ENCODE results near the gene CWF19L1. TPM values are rescaled to one million over a fixed set of nuclear protein-coding genes. Genes with fewer than 3 reads are reported as not detected.
"Not testable (repeated sequence)": the region's sequence is repeated elsewhere in the genome, so short reads cannot be mapped to it uniquely, and the experiment has no call there.

Gene CWF19L1
- total RNA-seq, result 22.4 and 29.0 TPM in 2 replicates

DNA sequence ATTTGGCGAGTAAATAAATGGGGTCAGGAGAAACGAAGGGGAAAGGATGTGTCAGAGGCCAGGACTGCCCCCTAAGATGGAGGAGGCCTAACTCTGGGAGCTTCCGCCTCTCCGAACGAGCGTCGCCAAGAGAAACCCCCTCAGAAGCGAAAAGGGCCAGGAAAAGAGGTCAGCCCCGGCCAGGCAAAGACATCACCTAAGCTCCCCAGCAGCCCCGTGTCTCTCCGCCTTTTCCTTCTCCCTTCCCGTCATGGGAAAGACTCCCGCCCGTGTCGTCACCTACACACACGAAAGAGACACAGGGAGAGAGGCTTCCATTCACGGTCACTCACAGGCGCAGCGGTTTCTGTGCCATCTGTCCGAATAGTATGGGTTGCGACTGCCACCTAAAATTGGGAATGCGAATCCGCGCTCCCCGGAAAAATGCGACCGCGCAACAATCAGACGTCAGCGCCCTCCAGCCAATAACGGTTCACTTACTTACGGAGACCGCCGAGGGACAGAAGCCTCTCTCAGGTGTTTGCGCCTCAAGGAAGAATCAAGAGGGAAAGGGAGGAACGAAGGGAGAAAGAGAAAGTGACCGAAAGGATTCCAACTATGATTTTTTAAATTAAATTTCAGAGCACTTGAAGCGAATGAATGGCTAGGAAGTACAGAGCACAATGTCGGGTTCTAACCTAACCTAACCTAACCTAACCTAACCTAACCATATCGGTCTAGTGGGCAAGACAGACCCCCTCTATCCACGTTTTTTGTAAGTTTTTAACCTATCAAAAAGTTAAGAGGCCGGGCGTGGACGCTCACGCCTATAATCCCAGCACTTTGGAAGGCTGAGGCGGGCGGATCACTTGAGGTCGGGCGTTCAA, at the start of gene CWF19L1:
TSS of gene CWF19L1 (minus strand) at position 400 of the 866 bp plus-strand sequence. CDS start at position 355, 45 bp downstream.
- peak; percentile 71 to 90 for DNase-seq (ENCODE audit: low read depth in 2 of 2)

DNA sequence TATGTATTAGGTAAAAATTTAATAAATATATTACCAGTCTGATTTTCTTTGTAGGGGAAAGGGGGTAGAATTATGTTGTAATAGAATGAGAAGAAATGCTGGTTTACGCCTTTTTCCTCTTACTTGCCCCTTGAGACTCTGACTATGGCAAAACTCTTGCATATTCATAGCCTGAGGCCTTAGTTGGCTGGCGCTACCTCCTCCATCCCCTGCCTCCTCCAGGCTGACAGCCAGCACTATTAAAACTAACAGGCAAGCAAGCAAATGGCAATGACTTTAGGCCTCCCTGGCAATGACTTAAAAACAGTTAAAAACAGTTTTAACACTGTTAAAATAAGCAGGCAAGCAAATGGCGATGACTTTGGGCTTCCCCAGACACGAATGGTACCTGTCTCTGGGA, 48.2 kb upstream of the CWF19L1 start:
- no peak for DNase-seq (ENCODE audit: low read depth in 2 of 2)

DNA sequence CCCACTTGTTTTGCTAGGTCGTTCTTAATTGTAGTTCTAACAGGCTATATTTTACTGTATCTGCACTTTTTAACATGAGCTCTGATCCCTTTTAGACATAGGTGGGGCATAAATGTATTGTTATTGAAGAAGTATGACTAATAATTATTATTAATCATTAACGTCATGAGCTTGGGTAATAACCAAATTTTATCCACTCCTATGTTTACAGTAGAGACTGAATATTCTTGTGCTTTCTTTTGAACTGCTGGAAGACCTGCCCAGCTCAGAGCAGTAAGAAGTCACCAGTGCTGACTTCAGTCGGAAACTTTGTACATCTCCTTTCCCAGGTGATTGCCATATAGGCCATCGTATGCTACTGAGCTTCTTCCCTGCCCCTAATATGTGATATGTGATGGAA, 43.9 kb upstream of the CWF19L1 start:
- no peak for DNase-seq (ENCODE audit: low read depth in 2 of 2)

DNA sequence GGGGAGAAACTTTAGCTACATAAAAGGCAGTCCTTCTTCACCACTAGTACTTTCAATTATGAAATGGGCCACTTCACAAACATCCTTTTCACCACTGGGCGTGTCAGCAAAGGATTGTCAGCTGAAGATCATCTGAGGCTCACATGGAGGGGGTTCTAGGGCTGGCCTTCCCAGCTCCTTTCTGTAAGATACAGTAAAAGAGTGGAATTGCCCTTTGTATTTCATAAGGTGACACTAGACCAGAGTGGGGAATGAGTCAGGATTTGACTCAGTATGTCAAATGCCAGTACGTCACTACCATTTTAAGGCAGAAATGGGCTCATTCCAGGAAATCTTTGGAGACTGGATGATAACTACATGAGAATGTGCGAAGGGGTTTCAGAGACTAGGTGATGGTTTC, 40.2 kb upstream of the CWF19L1 start:
- DNase-seq (ENCODE audit: low read depth in 2 of 2), result no peak

DNA sequence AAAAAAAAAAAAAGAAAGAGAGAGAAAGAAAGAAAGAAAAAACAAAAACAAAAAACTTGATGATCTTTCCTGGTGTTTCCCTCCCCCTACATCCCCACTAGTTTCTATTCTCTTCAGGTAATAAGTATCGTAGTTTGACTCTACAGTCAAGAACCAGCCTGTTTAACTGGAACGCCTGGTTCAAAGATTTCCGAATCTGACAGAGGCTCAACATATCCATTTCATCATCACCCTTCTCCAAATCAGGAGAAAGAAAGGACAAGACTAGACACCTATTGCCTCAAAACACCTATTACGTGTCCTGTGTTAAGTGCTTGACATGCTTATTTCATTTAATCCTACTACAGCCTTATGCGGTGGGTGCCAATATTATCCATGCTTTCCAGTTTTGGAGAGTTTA, 39.4 kb upstream of the CWF19L1 start:
- no peak for DNase-seq (ENCODE audit: low read depth in 2 of 2)

DNA sequence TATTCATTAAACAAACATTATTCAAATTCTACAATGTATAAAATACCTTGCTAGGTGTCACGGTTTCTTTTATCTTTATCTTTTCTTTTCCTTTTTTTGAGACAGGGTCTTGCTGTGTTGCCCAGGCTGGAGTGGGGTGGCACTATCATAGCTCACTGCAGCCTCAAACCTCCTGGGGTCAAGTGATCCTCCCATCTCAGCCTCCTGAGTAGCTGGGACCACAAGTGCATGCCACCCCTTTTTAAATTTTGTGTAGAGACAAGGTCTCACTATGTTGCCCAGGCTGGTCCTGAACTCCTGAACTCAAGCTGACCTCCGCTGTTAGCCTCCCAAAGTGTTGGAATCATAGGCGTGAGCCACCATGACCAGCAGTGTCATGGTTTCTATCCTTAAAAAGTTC, 37.0 kb upstream of the CWF19L1 start:
- DNase-seq (ENCODE audit: low read depth in 2 of 2), result no peak

DNA sequence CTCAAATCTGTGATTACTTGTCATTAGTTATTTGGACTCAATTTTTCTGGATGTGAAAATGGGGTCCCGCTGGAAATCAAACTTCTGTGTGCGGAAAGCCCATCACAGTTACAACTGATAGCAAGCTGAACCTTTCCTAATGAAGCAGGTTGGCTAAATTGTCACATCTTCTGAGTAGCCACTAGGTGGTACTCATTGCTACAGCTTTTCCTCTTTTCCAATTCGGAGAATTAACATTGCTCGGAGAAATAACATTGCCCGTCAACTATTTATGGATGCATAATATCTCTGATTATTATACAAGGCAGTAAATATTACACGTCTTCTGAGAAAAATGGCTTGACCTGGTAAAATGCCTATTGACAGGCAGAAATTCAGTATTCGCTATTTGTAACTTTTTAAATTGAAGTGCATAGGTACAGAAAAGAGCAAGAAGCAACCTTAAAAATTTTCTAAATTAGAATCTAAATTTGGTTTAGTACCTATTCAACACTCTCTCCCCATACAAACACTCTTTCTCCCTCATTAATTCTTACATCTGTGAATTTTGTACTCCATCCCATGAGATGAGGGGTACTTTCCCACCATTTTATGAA, 36.4 kb upstream of the CWF19L1 start:
- DNase-seq (ENCODE audit: low read depth in 2 of 2), result peak; percentile 5 to 43

DNA sequence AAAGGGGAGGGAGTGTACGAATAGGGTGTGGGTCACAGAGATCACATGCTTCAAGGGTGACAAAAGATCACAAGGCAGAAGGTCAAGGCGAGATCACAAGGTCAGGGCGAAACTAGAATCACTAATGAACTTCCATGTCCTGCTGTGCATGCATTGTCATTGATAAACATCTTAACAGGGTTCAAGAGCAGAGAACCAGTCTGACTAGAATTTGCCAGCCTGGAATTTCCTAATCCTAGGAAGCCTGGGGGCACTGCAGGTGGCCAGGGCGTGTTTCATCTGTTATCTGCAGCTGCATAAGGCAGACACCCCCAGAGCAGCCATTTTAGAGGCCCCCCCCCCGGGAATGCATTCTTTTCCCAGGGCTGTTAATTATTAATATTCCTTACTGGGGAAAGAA, 33.7 kb upstream of the CWF19L1 start:
- not testable (repeated sequence) for DNase-seq (ENCODE audit: low read depth in 2 of 2)

DNA sequence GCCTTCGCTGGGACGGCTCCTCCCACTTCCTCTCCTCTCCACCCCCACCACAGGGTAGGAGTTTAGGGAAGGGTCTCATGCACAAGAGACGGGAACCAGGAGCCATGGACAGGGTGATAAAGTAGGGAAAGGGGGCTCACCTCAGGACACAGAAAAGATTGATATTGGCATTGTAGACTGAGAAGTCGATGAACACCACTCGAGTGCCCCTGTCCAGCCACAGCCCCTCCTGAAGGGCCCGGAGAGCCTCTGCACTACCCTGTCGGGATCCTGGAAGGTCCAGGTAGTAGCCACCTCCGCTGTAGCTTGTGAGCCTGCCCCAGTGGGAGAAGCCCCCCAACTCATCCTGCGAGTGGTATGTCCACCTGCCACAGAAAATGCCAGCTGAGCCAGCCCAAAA, 29.8 kb upstream of the CWF19L1 start:
- DNase-seq (ENCODE audit: low read depth in 2 of 2), result no peak

DNA sequence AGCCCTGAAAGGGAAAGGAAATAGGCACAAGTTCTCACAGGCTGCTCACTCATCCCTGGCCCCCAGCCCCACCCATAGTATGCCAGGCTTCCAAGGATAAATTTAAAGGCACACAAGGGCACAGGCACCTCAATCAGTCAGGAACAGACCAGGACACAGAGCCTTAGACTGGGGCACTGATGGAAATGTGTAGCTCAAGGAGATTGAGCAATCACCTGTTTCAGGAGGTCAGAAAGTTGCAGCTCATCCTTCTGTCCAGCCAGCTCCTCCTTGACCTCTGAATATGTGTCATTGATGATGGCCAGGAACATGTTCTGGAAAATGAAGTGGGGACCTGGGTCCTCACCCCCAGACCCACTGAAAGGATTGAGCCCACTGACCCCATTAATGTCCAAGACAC, 25.6 kb upstream of the CWF19L1 start:
- no peak for DNase-seq (ENCODE audit: low read depth in 2 of 2)

DNA sequence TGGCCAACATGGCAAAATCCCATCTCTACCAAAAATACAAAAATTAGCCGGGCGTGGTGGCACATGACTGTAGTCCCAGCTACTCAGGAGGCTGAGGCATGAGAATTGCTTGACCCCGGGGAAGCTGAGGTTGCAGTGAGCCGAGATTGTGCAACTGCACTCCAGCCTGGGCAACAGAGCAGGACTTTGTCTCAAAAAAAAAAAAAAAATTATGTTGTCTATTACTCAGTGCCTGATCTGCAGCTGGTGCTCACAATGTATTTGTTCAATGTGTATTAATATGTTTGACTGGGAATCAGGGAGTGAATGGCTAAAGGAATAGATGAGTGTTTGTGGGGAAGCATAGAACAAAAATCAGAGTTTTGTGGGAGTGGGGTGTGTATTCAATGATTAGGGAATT, 24.9 kb upstream of the CWF19L1 start:
- not testable (repeated sequence) for DNase-seq (ENCODE audit: low read depth in 2 of 2)

DNA sequence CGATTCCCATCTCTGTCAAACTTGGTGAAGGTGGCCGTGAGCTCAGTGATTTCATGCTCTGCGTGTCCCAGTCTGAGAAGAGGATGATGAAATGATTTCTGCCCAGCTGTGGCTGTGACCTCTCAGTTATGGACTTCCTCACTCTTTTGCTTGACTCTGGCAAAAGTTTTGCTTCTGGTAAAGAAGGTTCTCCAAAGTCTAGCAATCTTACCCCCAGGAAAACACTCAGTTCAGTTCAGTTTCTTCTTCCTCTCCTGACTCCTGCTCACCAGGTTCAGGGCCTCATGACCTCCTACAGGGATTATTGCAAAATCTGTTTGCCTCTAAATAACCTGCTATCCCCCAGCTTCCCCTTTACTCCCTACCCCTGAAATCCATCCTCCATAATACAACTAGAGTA, 23.9 kb upstream of the CWF19L1 start:
- DNase-seq (ENCODE audit: low read depth in 2 of 2), result no peak

DNA sequence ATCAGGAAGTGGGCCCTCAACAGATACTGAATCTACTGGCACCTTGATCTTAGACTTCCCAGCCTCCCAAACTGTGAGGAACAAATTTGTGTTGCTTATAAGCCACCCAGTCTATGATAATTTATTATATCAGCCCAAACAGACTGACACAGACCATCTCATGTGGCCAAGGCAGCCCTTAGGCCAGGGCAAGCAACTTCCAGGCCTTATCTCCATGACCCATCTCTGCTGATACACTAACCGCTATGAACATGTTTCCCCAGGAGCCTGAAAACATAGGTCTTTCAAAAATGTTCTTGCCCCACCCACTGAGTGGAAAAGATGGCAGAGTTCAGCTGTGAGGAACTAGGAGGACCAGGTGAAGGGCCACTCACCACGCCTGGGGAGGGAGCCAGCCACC, 22.2 kb upstream of the CWF19L1 start:
- DNase-seq (ENCODE audit: low read depth in 2 of 2), result no peak

DNA sequence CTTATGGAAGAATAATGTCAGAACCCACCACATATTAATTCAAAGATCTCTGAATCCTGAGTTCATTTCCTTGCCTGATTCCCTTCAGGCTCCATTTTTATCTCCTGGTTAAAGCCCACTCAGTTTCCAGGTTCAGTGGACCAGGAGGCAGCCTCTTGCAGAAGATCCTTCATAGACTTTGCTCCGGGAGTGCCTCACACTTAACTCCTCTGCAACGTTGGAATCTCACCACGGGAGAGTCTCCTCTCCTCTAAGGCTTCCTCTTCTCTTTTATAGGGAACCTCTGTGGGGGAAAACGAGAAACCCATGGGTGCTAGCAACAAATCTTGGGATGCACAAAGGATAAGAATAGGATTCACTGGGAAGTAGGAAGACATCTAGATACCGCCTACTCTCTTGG, 20.8 kb upstream of the CWF19L1 start:
- no peak for DNase-seq (ENCODE audit: low read depth in 2 of 2)

DNA sequence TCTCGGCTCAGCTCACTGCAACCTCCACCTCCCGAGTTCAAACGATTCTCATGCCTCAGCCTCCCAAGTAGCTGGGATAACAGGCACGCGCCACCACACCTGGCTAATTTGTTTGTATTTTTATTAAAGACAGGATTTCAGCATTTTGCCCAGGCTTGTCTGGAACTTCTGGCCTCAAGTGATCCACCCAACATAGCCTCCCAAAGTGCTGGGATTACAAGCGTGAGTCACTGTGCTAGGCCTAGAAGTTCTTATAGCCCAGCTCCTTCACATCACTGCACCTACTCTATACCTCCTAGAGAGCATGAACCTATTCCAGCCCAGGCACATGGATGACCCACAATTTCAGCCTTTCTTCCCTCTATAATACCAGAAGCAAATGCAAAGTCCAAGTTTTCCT, 20.3 kb upstream of the CWF19L1 start:
- no peak for DNase-seq (ENCODE audit: low read depth in 2 of 2)

DNA sequence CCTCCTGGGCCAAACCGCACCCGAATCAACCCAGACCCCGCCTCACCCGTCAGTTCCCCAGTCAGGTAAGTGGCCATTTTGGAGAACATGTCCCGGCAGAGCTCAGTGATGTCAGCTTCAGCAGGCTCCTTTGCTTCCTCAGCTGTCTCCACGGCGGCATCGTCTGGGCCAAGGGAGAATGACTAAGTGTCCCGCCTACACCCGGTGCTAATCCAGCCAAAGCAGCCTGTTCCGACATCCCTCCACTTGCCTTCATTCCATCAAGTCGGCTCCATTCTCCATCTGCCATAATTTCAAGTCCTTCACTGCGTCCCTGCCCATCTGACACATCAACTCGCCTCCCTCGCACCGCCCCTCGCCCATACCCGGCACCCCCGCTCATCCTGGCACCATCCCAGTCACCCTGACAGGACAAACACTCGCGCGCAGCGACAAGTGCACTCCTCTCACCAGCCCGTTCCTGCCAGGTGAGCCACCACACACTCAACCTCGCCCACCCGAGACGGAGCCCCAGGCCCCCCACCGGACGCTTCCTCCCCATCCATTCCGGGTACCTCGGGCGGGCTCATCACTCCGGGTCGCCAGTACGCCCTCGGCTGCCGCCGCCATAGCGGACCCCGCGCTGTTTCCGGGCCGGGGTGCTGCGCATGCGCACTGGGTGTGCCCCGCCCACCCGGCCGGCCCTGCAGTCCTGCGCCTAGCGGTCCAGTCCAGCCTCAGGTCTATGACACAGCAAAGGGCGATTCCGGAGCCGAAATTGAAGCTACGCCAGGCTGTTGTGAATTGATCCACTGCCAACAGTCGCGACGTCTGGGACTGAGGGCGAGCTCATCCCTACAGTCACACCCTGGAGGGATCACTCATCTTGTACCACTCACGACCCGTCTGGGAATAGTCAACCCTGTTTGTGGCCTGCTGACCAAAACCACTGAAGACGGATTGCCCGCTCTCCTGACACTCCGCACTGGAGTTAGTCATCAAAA, 18.9 kb upstream of the CWF19L1 start, which contains the start of gene BLOC1S2:
TSS of gene BLOC1S2 (minus strand) at position 630 of the 983 bp plus-strand sequence. CDS start at position 609, 21 bp downstream.
- peak; percentile 63 to 88 for DNase-seq (ENCODE audit: low read depth in 2 of 2)

DNA sequence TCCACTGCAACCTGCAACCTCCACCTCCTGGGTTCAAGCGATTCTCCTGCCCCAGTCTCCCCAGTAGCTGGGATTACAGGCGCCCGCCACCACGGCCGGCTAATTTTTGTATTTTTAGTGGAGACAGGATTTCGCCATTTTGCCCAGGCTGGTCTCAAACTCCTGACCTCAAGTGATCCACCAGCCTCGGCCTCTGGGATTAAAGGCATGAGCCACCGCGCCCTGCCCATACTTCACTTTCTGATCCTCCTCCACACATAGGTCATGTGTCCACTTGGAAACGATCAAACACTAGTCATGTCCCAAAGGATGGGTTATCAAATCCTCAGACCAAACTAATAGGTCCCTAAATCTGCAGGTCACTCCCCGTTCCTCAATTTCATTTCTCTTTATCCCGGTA, 17.9 kb upstream of the CWF19L1 start:
- not testable (repeated sequence) for DNase-seq (ENCODE audit: low read depth in 2 of 2)

DNA sequence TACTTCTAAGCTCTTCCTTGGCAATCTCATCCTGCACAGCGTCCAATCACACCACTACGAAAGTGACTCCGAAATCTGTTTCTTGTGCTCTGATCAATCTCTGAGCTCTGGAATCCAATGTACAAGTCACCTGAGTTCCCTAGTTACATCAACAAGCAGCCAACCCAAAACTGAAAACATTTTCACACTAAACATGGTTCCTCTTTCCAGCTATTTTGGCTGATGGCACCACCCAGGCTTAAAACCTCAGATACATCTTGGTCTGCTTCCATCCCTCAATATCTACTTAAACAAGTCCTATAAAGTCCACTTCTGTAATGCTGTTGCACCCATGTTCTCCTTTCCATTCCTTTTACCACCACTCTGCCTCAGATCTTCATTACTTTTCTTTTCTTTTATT, 15.5 kb upstream of the CWF19L1 start:
- DNase-seq (ENCODE audit: low read depth in 2 of 2), result no peak

DNA sequence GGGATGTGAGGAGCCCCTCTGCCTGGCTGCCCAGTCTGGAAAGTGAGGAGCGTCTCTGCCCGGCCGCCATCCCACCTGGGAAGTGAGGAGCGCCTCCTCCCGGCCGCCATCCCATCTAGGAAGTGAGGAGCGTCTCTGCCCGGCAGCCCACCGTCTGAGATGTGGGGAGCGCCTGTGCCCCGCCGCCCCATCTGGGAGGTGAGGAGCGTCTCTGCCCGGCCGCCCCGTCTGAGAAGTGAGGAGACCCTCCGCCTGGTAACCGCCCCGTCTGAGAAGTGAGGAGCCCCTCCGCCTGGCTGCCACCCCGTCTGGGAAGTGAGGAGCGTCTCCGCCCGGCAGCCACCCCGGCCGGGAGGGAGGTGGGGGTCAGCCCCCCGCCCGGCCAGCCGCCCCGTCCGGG, 9.5 kb upstream of the CWF19L1 start:
- not testable (repeated sequence) for DNase-seq (ENCODE audit: low read depth in 2 of 2)

DNA sequence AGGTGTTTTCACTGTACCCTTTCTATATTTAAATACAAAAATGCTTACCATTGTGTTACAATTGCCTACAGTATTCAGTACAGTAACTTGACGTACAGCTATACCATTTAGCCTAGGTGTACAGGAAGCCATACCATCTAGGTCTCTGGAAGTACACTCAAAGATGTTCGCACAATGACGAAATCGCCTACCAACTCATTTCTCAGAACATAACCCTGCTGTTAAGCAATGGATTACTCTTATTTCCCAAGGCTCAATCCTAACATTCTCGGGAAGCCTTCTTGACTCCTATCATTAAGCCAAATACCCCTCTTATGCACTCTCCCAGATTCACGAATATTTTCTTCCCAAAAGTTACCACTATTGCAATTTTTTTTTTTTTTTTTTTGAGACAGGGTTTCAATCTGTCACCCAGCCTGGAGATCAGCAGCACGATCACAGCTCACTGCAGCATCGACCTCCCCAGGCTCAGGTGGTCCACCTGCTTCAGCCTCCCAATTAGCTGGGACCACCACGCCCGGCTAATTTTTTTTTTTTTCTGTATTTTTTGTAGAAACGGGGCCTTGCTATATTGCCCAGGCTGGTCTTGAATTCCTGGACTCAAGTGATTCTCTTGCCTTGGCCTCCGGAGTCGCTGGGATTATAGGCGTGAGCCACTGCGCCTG, 1.5 kb downstream of the CWF19L1 start:
- no peak for DNase-seq (ENCODE audit: low read depth in 2 of 2)

DNA sequence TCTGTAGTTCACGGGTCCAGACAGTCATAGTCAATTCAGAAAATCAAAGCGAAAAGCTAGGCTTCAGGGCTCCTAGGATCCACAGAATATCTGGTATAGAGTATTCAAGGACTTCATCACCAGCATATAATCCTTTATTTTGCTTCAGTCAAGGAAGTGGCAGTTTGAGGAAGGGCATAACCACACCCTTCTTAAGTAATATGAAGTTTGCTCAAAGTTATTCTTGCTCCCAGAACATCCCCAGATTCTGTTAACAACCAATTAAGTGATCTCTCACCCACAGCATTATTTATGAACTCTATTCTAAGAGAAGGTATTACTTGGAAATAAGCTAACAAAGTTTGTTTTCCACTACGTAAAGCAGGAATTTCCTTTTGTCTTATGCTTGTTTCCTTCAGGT, 13.2 kb downstream of the CWF19L1 start:
- no peak for DNase-seq (ENCODE audit: low read depth in 2 of 2)
